PC-3 (cell line): Measurements from ENCODE around the gene ALG1. TPM values are rescaled to one million over a fixed set of nuclear protein-coding genes. Genes with fewer than 3 reads are reported as not detected.

Experiments
- ATAC-seq: fragments of 200-7000 bp; cut with Tn5 transposase; 2 replicates; pipeline ENCODE4 v1.9.1; 2020; ENCODE audit warnings: mild to moderate bottlenecking, moderate library complexity
- BruUV-seq: library from RNA; stranded (reverse); fragments of 400-500 nt; replicated peaks from 2 replicates; lab custom pipeline; 2021; lab: Mats Ljungman, UMichigan
- CTCF ChIA-PET: fragments of 300-600 bp; sonication (Branson Sonifier 250); formaldehyde crosslinking; loops from one replicate; lab custom pipeline; 2022; ENCODE audit warnings: antibody characterized with exemption; lab: Charles Lee
- POLR2A ChIA-PET: fragments of 300-600 bp; sonication (Branson Sonifier 250); formaldehyde crosslinking; loops from one replicate; lab custom pipeline; 2022; ENCODE audit warnings: antibody characterized with exemption; ENCODE audit not compliant: unreplicated experiment; lab: Charles Lee
- DNase-seq: peaks from one replicate; pipeline ENCODE4 v3.0.0-alpha.2; 2015
- H2AFZ ChIP-seq: fragments of 300-600 bp; sonication (generic); 2 replicates; pipeline ENCODE4 v1.6.0; 2016; ENCODE audit warnings: antibody characterized with exemption, low read length
- H3F3A ChIP-seq: fragments of 300-600 bp; sonication (generic); one replicate; pipeline ENCODE4 v1.6.0; 2017; ENCODE audit warnings: antibody characterized with exemption, low read length, control low read depth, mild to moderate bottlenecking; ENCODE audit not compliant: unreplicated experiment
- H3K27ac ChIP-seq: fragments of 300-600 bp; sonication (generic); 2 replicates; pipeline ENCODE4 v1.5.1; 2016; ENCODE audit warnings: mild to moderate bottlenecking, low read length
- H3K27me3 ChIP-seq: fragments of 300-600 bp; sonication (generic); 2 replicates; pipeline ENCODE4 v1.6.1; 2016; ENCODE audit warnings: low read length, mixed read lengths
- H3K36me3 ChIP-seq: fragments of 300-600 bp; sonication (generic); 2 replicates; pipeline ENCODE4 v1.6.1; 2016; ENCODE audit warnings: low read depth, mixed run types, low read length, mixed read lengths
- H3K4me1 ChIP-seq: fragments of 300-600 bp; sonication (generic); 2 replicates; pipeline ENCODE4 v1.5.1; 2016; ENCODE audit warnings: low read length; ENCODE audit not compliant: insufficient read depth
- H3K4me2 ChIP-seq: fragments of 300-600 bp; sonication (generic); 2 replicates; pipeline ENCODE4 v1.6.0; 2016; ENCODE audit warnings: low read length
- H3K4me3 ChIP-seq: fragments of 300-600 bp; sonication (generic); 2 replicates; pipeline ENCODE4 v1.5.1; 2016; ENCODE audit warnings: mild to moderate bottlenecking, low read length, mixed read lengths
- H3K79me2 ChIP-seq: fragments of 300-600 bp; sonication (generic); 2 replicates; pipeline ENCODE4 v1.6.1; 2017; ENCODE audit warnings: low read length, mixed read lengths
- H3K9ac ChIP-seq: fragments of 300-600 bp; sonication (generic); 2 replicates; pipeline ENCODE4 v1.6.0; 2016; ENCODE audit warnings: mild to moderate bottlenecking, low read length
- H3K9me2 ChIP-seq: fragments of 300-600 bp; sonication (generic); replicated peaks from 2 replicates; pipeline ENCODE4 v1.6.1; 2016; ENCODE audit warnings: mixed run types, low read length, mixed read lengths
- H3K9me3 ChIP-seq: fragments of 300-600 bp; sonication (generic); 2 replicates; pipeline ENCODE4 v1.6.1; 2016; ENCODE audit warnings: low read length, mixed read lengths
- H4K20me1 ChIP-seq: fragments of 300-600 bp; sonication (generic); 2 replicates; pipeline ENCODE4 v1.6.1; 2016; ENCODE audit warnings: low read length, mixed read lengths
- CTCF ChIP-seq: fragments of 300-600 bp; sonication (generic); conservative IDR thresholded peaks from 2 replicates; pipeline ENCODE4 v1.5.1; 2017; ENCODE audit warnings: antibody characterized with exemption, low read depth, mild to moderate bottlenecking, low read length
- EZH2 ChIP-seq: fragments of 300-600 bp; sonication (generic); IDR thresholded peaks from one replicate; pipeline ENCODE4 v1.6.1; 2017; ENCODE audit warnings: antibody characterized with exemption, mild to moderate bottlenecking, low read length; ENCODE audit not compliant: unreplicated experiment
- EZH2phosphoT487 ChIP-seq: fragments of 300-600 bp; sonication (generic); IDR thresholded peaks from 2 replicates; pipeline ENCODE4 v1.6.1; 2018; ENCODE audit warnings: mild to moderate bottlenecking, antibody characterized with exemption, low read length, borderline replicate concordance
- intact Hi-C: fragments of 100-400 bp; cut with micrococcal nuclease; formaldehyde crosslinking; loops from 2 replicates; pipeline ENCODE4 v1.9.0; 2023
- total RNA-seq: library from RNA; depleted of rRNA; stranded (reverse); fragments of >200 nt; gene quantifications from 2 replicates; pipeline ENCODE4 v1.2.3, GENCODE V29; 2014

The ALG1 gene
- total RNA-seq, 1 experiment from 2014 or later = 29.7 TPM

GRCh38 chr16:5046914-5047313, 24.7 kb upstream of the ALG1 start:
- ChIA-PET POLR2A (no interaction called here), CTCF (no interaction called here)
- no peaks in the 10 kb centered on the region for H3K9me3 ChIP-seq
- no peaks in the 10 kb centered on the region for H3K36me3 ChIP-seq
- no peak overlapping the region for H3K4me2 ChIP-seq
- no peak for DNase-seq
- no peak overlapping the region for H2AFZ ChIP-seq
- H4K20me1 ChIP-seq = no peaks in the 10 kb centered on the region
- no peaks in the 10 kb centered on the region for H3K27me3 ChIP-seq
- H3F3A ChIP-seq = no peaks in the 10 kb centered on the region
- H3K9ac ChIP-seq = no peak overlapping the region
- no peak for ATAC-seq
- no peak overlapping the region for H3K4me3 ChIP-seq
- H3K27ac ChIP-seq = no peak overlapping the region
- H3K9me2 ChIP-seq = no peaks in the 10 kb centered on the region
- H3K79me2 ChIP-seq = no peaks in the 10 kb centered on the region
- H3K4me1 ChIP-seq = peaks cover 6% of the 10 kb centered on the region
- TF ChIP-seq EZH2 (no peak), EZH2phosphoT487 (no peak), CTCF (no peak)
- intact Hi-C loops = no loop called here
- BruUV-seq = no TSS peak

- H3K79me2 ChIP-seq = no peaks in the 10 kb centered on the region
- no peaks in the 10 kb centered on the region for H3K27me3 ChIP-seq
- DNase-seq (no peak), ATAC-seq (no peak)
- no peaks in the 10 kb centered on the region for H4K20me1 ChIP-seq
- no peak overlapping the region for H3K27ac ChIP-seq
- no peaks in the 10 kb centered on the region for H3K9me2 ChIP-seq
- TF ChIP-seq EZH2 (no peak), CTCF (no peak), EZH2phosphoT487 (no peak)
- no peaks in the 10 kb centered on the region for H3K9me3 ChIP-seq
- no peaks in the 10 kb centered on the region for H3F3A ChIP-seq
- no TSS peak for BruUV-seq
- H3K36me3 ChIP-seq = no peaks in the 10 kb centered on the region
- ChIA-PET CTCF (no interaction called here), POLR2A (no interaction called here)
- no peaks in the 10 kb centered on the region for H3K4me1 ChIP-seq
- H3K9ac ChIP-seq = no peak overlapping the region
- intact Hi-C loops = no loop called here
- no peak overlapping the region for H2AFZ ChIP-seq
- no peak overlapping the region for H3K4me3 ChIP-seq
- H3K4me2 ChIP-seq = no peak overlapping the region
These were observed 16.5 kb upstream of the ALG1 start for GRCh38 chr16:5054876-5055865.

DNA sequence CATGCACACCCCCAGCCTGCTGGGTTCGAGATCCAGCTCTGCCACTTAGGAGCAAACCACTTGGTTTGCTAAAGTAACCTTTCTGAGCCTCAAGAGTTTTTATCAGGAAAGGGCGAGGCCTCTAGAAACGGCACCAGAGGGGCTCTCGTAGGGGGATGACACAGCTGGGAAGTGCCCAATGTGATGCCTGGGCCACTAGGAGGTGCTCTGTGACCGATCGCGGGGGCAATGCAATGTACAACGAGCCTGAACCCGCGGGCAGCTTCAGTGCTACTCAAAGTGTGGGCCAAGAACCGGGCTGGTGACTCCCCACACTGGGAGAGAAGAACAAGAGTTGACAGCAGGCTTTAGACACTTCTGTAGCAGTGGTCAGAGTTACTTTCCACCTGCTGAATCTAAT, 15.3 kb upstream of the ALG1 start:
- H3K4me1 ChIP-seq = no peaks in the 10 kb centered on the region
- no TSS peak for BruUV-seq
- no peaks in the 10 kb centered on the region for H3K27me3 ChIP-seq
- no peak overlapping the region for H3K9ac ChIP-seq
- H3K4me3 ChIP-seq = no peak overlapping the region
- no peaks in the 10 kb centered on the region for H3K79me2 ChIP-seq
- peak; percentile 18 for DNase-seq
- peak; percentile 58 for TF ChIP-seq CTCF
- TF ChIP-seq EZH2phosphoT487 = no peak
- no peak for TF ChIP-seq EZH2
- no peaks in the 10 kb centered on the region for H4K20me1 ChIP-seq
- intact Hi-C loops = no loop called here
- H3K36me3 ChIP-seq = no peaks in the 10 kb centered on the region
- no peaks in the 10 kb centered on the region for H3K9me2 ChIP-seq
- peak; percentile 43 for ATAC-seq
- POLR2A ChIA-PET = no interaction called here
- CTCF ChIA-PET = no interaction called here
- no peaks in the 10 kb centered on the region for H3K9me3 ChIP-seq
- no peak overlapping the region for H3K27ac ChIP-seq
- no peak overlapping the region for H2AFZ ChIP-seq
- H3K4me2 ChIP-seq = no peak overlapping the region
- no peaks in the 10 kb centered on the region for H3F3A ChIP-seq
